Trophoblast cell (in vitro differentiated cells and primary cell): ENCODE data around the gene RFX1.
A peak's percentile ranks its signal among the peaks of the same experiment; 100 is the strongest.

Source experiments
- DNase-seq, 2 donors: peaks; one replicate each; pipeline ENCODE4 v3.0.0-alpha.2; 2016
- H2AFZ ChIP-seq: 2 replicates; pipeline ENCODE4 v1.6.1; 2013; ENCODE audit warnings: low read length, moderate library complexity, mild to moderate bottlenecking; ENCODE audit not compliant: insufficient read depth, poor library complexity
- H2AK5ac ChIP-seq: 2 replicates; pipeline ENCODE4 v1.6.1; 2013; ENCODE audit warnings: mild to moderate bottlenecking, low read length
- H2BK120ac ChIP-seq: 2 replicates; pipeline ENCODE4 v1.6.1; 2013; ENCODE audit warnings: low read length, mild to moderate bottlenecking, moderate library complexity; ENCODE audit not compliant: insufficient read depth, poor library complexity
- H2BK12ac ChIP-seq: 2 replicates; pipeline ENCODE4 v1.6.1; 2013; ENCODE audit warnings: mild to moderate bottlenecking, low read length, moderate library complexity
- H2BK5ac ChIP-seq: 2 replicates; pipeline ENCODE4 v1.6.1; 2013; ENCODE audit warnings: low read length, low read depth, moderate library complexity, mild to moderate bottlenecking; ENCODE audit not compliant: poor library complexity
- H3K14ac ChIP-seq: 2 replicates; pipeline ENCODE4 v1.6.1; 2013; ENCODE audit warnings: mild to moderate bottlenecking, low read length
- H3K18ac ChIP-seq: 2 replicates; pipeline ENCODE4 v1.6.1; 2013; ENCODE audit warnings: mild to moderate bottlenecking, low read length
- H3K23ac ChIP-seq: 2 replicates; pipeline ENCODE4 v1.6.1; 2013; ENCODE audit warnings: low read length
- H3K27ac ChIP-seq: 2 replicates; pipeline ENCODE4 v1.5.1; 2013; ENCODE audit warnings: low read depth, mild to moderate bottlenecking, inconsistent platforms, low read length, moderate library complexity
- H3K27me3 ChIP-seq: 2 replicates; pipeline ENCODE4 v1.6.1; 2013; ENCODE audit warnings: inconsistent platforms, mild to moderate bottlenecking, low read length, moderate library complexity; ENCODE audit not compliant: insufficient read depth
- H3K36me3 ChIP-seq, 2 experiments: 1 replicate in 1 of 2; 2 replicates in 1 of 2; pipeline ENCODE4 v1.6.1; 2013; ENCODE audit warnings: low read length in 2 of 2, mild to moderate bottlenecking in 2 of 2, moderate library complexity in 1 of 2; ENCODE audit not compliant: insufficient read depth in 2 of 2, control insufficient read depth in 1 of 2
- H3K4ac ChIP-seq: 2 replicates; pipeline ENCODE4 v1.6.1; 2013; ENCODE audit warnings: low read depth, mild to moderate bottlenecking, low read length, moderate library complexity
- H3K4me1 ChIP-seq, 2 experiments: 1 replicate in 1 of 2; 2 replicates in 1 of 2; pipeline ENCODE4 v1.6.1; 2013; ENCODE audit warnings: low read length in 2 of 2, mild to moderate bottlenecking in 2 of 2, moderate library complexity in 1 of 2; ENCODE audit not compliant: insufficient read depth in 2 of 2, control insufficient read depth in 1 of 2
- H3K4me2 ChIP-seq: 2 replicates; pipeline ENCODE4 v1.6.1; 2013; ENCODE audit warnings: inconsistent platforms, mild to moderate bottlenecking, low read length, moderate library complexity
- H3K4me3 ChIP-seq: 2 replicates; pipeline ENCODE4 v1.5.1; 2013; ENCODE audit warnings: mild to moderate bottlenecking, low read depth, low read length, inconsistent platforms
- H3K79me1 ChIP-seq: one replicate; pipeline ENCODE4 v1.6.1; 2013; ENCODE audit warnings: low read length
- H3K79me2 ChIP-seq: 2 replicates; pipeline ENCODE4 v1.6.1; 2013; ENCODE audit warnings: low read length, mild to moderate bottlenecking; ENCODE audit not compliant: control insufficient read depth, insufficient read depth, poor library complexity
- H3K9ac ChIP-seq: 2 replicates; pipeline ENCODE4 v1.6.1; 2013; ENCODE audit warnings: mild to moderate bottlenecking, low read length
- H3K9me3 ChIP-seq: 2 replicates; pipeline ENCODE4 v1.6.1; 2013; ENCODE audit warnings: low read depth, mild to moderate bottlenecking, control low read depth, inconsistent platforms, low read length; ENCODE audit not compliant: insufficient read depth
- H4K12ac ChIP-seq: 2 replicates; pipeline ENCODE4 v1.6.1; 2013; ENCODE audit warnings: low read depth, mild to moderate bottlenecking, low read length, moderate library complexity
- H4K8ac ChIP-seq: 2 replicates; pipeline ENCODE4 v1.6.1; 2013; ENCODE audit warnings: low read depth, mild to moderate bottlenecking, low read length, moderate library complexity
- H4K91ac ChIP-seq: one replicate; pipeline ENCODE4 v1.6.1; 2013; ENCODE audit warnings: low read depth, mild to moderate bottlenecking, low read length, moderate library complexity
- WGBS: extraction: QIAGEN DNeasy Blood & Tissue Kit; methylation state at CpG from one replicate; pipeline ENCODE4 v1.1.7; 2013; ENCODE audit warnings: missing lambda C conversion rate; ENCODE audit not compliant: insufficient read length, insufficient coverage; ENCODE audit errors: extremely low coverage; 5-methylcytosine and 5-hydroxymethylcytosine counted together

RFX1 gene

GRCh38 chr19:13955662-13956364 lies 50.3 kb downstream of the RFX1 start:
- DNase-seq: no peak
- Histone ChIP-seq H3K4me1 (peaks cover 6 to 10% of the 10 kb centered on the region in 2 experiments), H4K91ac (no peak overlapping the region), H3K79me2 (peaks cover 8% of the 10 kb centered on the region), H4K12ac (no peak overlapping the region), H3K36me3 (peaks cover 55 to 60% of the 10 kb centered on the region in 2 experiments), H3K9me3 (no peaks in the 10 kb centered on the region), H3K4ac (no peak overlapping the region), H4K8ac (no peak overlapping the region), H3K18ac (no peak overlapping the region), H3K4me3 (no peak overlapping the region), H3K27me3 (no peaks in the 10 kb centered on the region), H3K14ac (no peak overlapping the region), H2AK5ac (no peak overlapping the region), H3K4me2 (no peak overlapping the region), H3K27ac (no peak overlapping the region), H2BK5ac (no peak overlapping the region), H2AFZ (no peak overlapping the region), H3K23ac (no peak overlapping the region), H2BK12ac (no peak overlapping the region), H3K79me1 (peaks cover 2% of the 10 kb centered on the region), H2BK120ac (no peak overlapping the region), H3K9ac (no peak overlapping the region)
- WGBS: no CpG with 5 or more reads among the region's 42 CpGs

DNA sequence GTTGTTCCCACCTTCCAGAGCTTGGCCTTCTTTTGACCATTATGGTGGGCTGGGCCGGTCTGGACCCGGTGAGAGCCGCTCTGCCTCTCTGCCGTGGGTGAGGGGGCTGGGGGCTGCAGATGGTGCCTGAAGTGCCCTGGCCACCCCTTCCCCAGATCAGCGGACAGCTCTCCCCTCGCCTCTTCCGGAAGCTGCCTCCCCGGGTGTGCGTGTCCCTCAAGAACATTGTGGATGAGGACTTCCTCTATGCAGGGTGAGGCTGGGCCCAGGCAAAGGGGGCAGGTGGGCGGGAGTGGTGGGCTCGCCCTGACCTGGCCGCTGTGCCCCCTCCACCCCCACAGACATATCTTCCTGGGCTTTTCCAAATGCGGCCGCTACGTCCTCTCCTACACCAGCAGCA lies 51.9 kb downstream of the RFX1 start:
- Histone ChIP-seq H3K14ac (no peak overlapping the region), H3K27ac (no peak overlapping the region), H3K4me1 (peaks cover 6 to 8% of the 10 kb centered on the region in 2 experiments), H3K4me3 (no peak overlapping the region), H3K18ac (no peak overlapping the region), H3K9ac (no peak overlapping the region), H4K12ac (no peak overlapping the region), H3K4ac (no peak overlapping the region), H3K27me3 (no peaks in the 10 kb centered on the region), H3K23ac (no peak overlapping the region), H2BK12ac (no peak overlapping the region), H3K79me2 (peaks cover 8% of the 10 kb centered on the region), H3K79me1 (peaks cover 2% of the 10 kb centered on the region), H3K9me3 (no peaks in the 10 kb centered on the region), H2BK5ac (no peak overlapping the region), H2BK120ac (no peak overlapping the region), H3K36me3 (peaks cover 39 to 44% of the 10 kb centered on the region in 2 experiments), H3K4me2 (no peak overlapping the region), H2AK5ac (no peak overlapping the region), H4K8ac (no peak overlapping the region), H2AFZ (no peak overlapping the region), H4K91ac (no peak overlapping the region)
- no CpG with 5 or more reads among the region's 15 CpGs for WGBS
- DNase-seq: no peak

- Histone ChIP-seq H3K9ac (peak overlapping the region; percentile 1), H3K4me3 (peak overlapping the region; percentile 98), H3K18ac (peak overlapping the region; percentile 55), H3K79me2 (peaks cover 8% of the 10 kb centered on the region), H3K4ac (peak overlapping the region; percentile 92), H2BK12ac (peak overlapping the region; percentile 3), H4K12ac (peak overlapping the region; percentile 68), H3K4me1 (peaks cover 6 to 8% of the 10 kb centered on the region in 2 experiments), H3K36me3 (peaks cover 27 to 33% of the 10 kb centered on the region in 2 experiments), H3K27me3 (no peaks in the 10 kb centered on the region), H4K91ac (peak overlapping the region; percentile 41), H3K23ac (no peak overlapping the region), H4K8ac (peak overlapping the region; percentile 41), H3K27ac (no peak overlapping the region), H3K9me3 (no peaks in the 10 kb centered on the region), H2AK5ac (peak overlapping the region; percentile 45), H2AFZ (no peak overlapping the region), H2BK120ac (no peak overlapping the region), H2BK5ac (peak overlapping the region; percentile 3), H3K14ac (peak overlapping the region; percentile 76), H3K79me1 (peaks cover 2% of the 10 kb centered on the region), H3K4me2 (peak overlapping the region; percentile 66)
- no peak for DNase-seq
- no CpG with 5 or more reads among the region's 13 CpGs for WGBS
These were observed 53.1 kb downstream of the RFX1 start for GRCh38 chr19:13952931-13953531.

DNA sequence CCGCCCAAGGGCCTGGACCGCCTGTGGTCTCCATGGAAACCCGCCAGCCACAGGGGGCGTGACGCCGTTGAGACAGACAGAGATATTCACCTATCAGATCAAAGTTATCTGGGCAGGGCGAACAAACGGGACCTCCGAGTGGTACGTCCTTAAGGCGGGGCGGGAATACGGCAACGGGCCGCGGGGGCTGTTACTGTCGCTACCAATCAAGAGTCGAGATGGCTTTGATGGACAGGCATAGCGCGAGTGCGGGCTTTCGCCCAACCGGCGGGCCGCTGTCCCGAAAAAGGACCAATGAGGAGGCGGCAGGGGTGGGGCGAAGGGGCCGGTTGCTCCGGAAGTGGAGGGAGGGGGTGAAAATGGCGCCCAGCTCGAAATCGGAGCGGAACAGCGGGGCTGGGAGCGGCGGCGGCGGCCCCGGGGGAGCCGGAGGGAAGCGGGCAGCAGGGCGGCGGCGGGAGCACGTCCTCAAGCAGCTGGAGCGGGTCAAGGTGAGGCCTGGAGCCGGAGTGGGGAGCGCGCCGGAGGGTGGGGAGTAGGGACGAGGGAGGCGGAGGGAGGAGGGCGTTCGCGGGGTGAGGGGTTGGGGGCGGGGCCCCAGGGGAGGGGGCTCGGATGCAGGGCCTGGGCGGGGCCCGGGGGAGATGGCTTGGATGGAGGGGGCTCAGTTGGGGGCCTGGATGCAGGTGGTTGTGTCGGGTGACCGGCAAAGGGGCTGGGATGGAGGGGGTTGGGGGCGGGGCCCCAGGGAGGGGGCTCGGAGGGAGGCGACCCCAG lies 53.8 kb downstream of the RFX1 start, which contains the start of gene DCAF15:
Gene DCAF15, plus strand, starts transcription at position 356 of the 777 bp plus-strand sequence. Its CDS starts 4 bp downstream, at position 360.
- H3K23ac ChIP-seq: no peak within 1 kb of the TSS
- peak within 1 kb of the TSS; percentile 100 for H4K12ac ChIP-seq
- H4K91ac ChIP-seq: peak within 1 kb of the TSS; percentile 99
- H3K4me2 ChIP-seq: peak within 1 kb of the TSS; percentile 66
- peak within 1 kb of the TSS; percentile 83 for H2AK5ac ChIP-seq
- H2BK5ac ChIP-seq: peak within 1 kb of the TSS; percentile 98
- peak within 1 kb of the TSS; percentile 98 for H3K4me3 ChIP-seq
- H3K9ac ChIP-seq: peak within 1 kb of the TSS; percentile 84
- no peaks in the 10 kb centered on the region for H3K27me3 ChIP-seq
- peaks cover 6 to 8% of the 10 kb centered on the region in 2 experiments for H3K4me1 ChIP-seq
- H2BK120ac ChIP-seq: peak within 1 kb of the TSS; percentile 100
- H3K9me3 ChIP-seq: no peaks in the 10 kb centered on the region
- peaks cover 2% of the 10 kb centered on the region for H3K79me1 ChIP-seq
- WGBS: no CpG with 5 or more reads among the region's 65 CpGs
- H2AFZ ChIP-seq: peak within 1 kb of the TSS; percentile 98
- peak within 1 kb of the TSS; percentile 99 for H3K4ac ChIP-seq
- peaks cover 24 to 27% of the 10 kb centered on the region in 2 experiments for H3K36me3 ChIP-seq
- peak; percentile 100 for DNase-seq
- H3K14ac ChIP-seq: peak within 1 kb of the TSS; percentile 100
- H4K8ac ChIP-seq: peak within 1 kb of the TSS; percentile 100
- H2BK12ac ChIP-seq: peak within 1 kb of the TSS; percentile 3
- H3K18ac ChIP-seq: peak within 1 kb of the TSS; percentile 100
- H3K79me2 ChIP-seq: peaks cover 8% of the 10 kb centered on the region
- peak within 1 kb of the TSS; percentile 29 for H3K27ac ChIP-seq
